ENCODE measurements around the gene CDH15. TPM values are rescaled to one million over a fixed set of nuclear protein-coding genes. Genes with fewer than 3 reads are reported as not detected.

CDH15 gene
- total and polyA plus RNA-seq, 7 experiments from 2014 or later = not detected

GRCh38 chr16:89155851-89156739 is 15.5 kb upstream of the CDH15 start:
- ChIA-PET CTCF (interaction anchor here (0.6 to 1.6 kb wide), 3 partner anchors 11 to 36 kb away, joined by 3 to 4 read pairs (median 3); no protein-coding TSS in a partner anchor), POLR2A (interaction anchor here (1.1 kb wide), 1 partner anchor 298 kb away, joined by 4 read pairs; no protein-coding TSS in a partner anchor)
- no peak for ATAC-seq
- Mint-ChIP-seq H3K9me3 (peaks cover 0 to 10% (median 0%) of the 10 kb centered on the region in 11 donors), H3K36me3 (peaks cover 0 to 12% (median 2%) of the 10 kb centered on the region in 5 donors), H3K27ac (peak overlapping the region in 7 of 9 donors; percentile 16 to 72 (median 46)), H3K4me3 (no peak overlapping the region), H3K27me3 (no peaks in the 10 kb centered on the region), H3K4me1 (peaks cover 0 to 12% (median 8%) of the 10 kb centered on the region in 7 donors)
- intact Hi-C loops (cut with micrococcal nuclease) = no loop called here
- Histone ChIP-seq H3K27me3 (ENCODE audit: control insufficient read depth in 2 of 2, insufficient read depth in 2 of 2, low read length in 2 of 2) (no peaks in the 10 kb centered on the region), H3K4me1 (ENCODE audit: control insufficient read depth in 2 of 2, insufficient read depth in 2 of 2, low read length in 2 of 2) (no peaks in the 10 kb centered on the region), H3K36me3 (ENCODE audit: control insufficient read depth in 2 of 3, insufficient read depth in 3 of 3, low read length in 3 of 3) (peaks cover 0 to 3% (median 0%) of the 10 kb centered on the region in 3 experiments), H3K4me3 (ENCODE audit: low read length) (no peak overlapping the region), H3K9me3 (ENCODE audit: control insufficient read depth in 2 of 3, low read length in 3 of 3) (no peaks in the 10 kb centered on the region), H3K27ac (ENCODE audit: low read depth, low read length) (no peak overlapping the region)
- no peak for DNase-seq

GRCh38 chr16:89156740-89157645 is 14.6 kb upstream of the CDH15 start:
- H3K27ac Mint-ChIP-seq = peak overlapping the region in 3 of 9 donors; percentile 21 to 28 (median 25)

GRCh38 chr16:89157778-89158177 is 13.8 kb upstream of the CDH15 start:
- Mint-ChIP-seq H3K27ac (peak overlapping the region in 1 of 9 donors; percentile 66), H3K9me3 (peaks cover 0 to 10% (median 0%) of the 10 kb centered on the region in 11 donors), H3K4me1 (peaks cover 0 to 12% (median 8%) of the 10 kb centered on the region in 7 donors), H3K4me3 (no peak overlapping the region), H3K27me3 (no peaks in the 10 kb centered on the region), H3K36me3 (peaks cover 0 to 1% (median 0%) of the 10 kb centered on the region in 5 donors)
- ATAC-seq (no peak), DNase-seq (no peak)
- H3K27me3 ChIP-seq (ENCODE audit: control insufficient read depth in 2 of 2, insufficient read depth in 2 of 2, low read length in 2 of 2) = no peaks in the 10 kb centered on the region
- no peak overlapping the region for H3K4me3 ChIP-seq (ENCODE audit: low read length)
- no peaks in the 10 kb centered on the region for H3K36me3 ChIP-seq (ENCODE audit: control insufficient read depth in 2 of 3, insufficient read depth in 3 of 3, low read length in 3 of 3)
- no peaks in the 10 kb centered on the region for H3K9me3 ChIP-seq (ENCODE audit: control insufficient read depth in 2 of 3, low read length in 3 of 3)
- POLR2A ChIA-PET = no interaction called here
- no peak overlapping the region for H3K27ac ChIP-seq (ENCODE audit: low read depth, low read length)
- H3K4me1 ChIP-seq (ENCODE audit: control insufficient read depth in 2 of 2, insufficient read depth in 2 of 2, low read length in 2 of 2) = no peaks in the 10 kb centered on the region
- intact Hi-C loops (cut with micrococcal nuclease) = no loop called here
- CTCF ChIA-PET = no interaction called here

More at GRCh38 chr16:89156740-89157645, 14.6 kb upstream of the CDH15 start:
- Histone ChIP-seq H3K27me3 (ENCODE audit: control insufficient read depth in 2 of 2, insufficient read depth in 2 of 2, low read length in 2 of 2) (no peaks in the 10 kb centered on the region), H3K9me3 (ENCODE audit: control insufficient read depth in 2 of 3, low read length in 3 of 3) (no peaks in the 10 kb centered on the region), H3K4me3 (ENCODE audit: low read length) (no peak overlapping the region), H3K36me3 (ENCODE audit: control insufficient read depth in 2 of 3, insufficient read depth in 3 of 3, low read length in 3 of 3) (no peaks in the 10 kb centered on the region), H3K27ac (ENCODE audit: low read depth, low read length) (no peak overlapping the region), H3K4me1 (ENCODE audit: control insufficient read depth in 2 of 2, insufficient read depth in 2 of 2, low read length in 2 of 2) (no peaks in the 10 kb centered on the region)
- Mint-ChIP-seq H3K4me1 (peaks cover 0 to 12% (median 8%) of the 10 kb centered on the region in 7 donors), H3K4me3 (no peak overlapping the region), H3K9me3 (peaks cover 0 to 10% (median 0%) of the 10 kb centered on the region in 11 donors), H3K27me3 (no peaks in the 10 kb centered on the region), H3K36me3 (peaks cover 0 to 5% (median 0%) of the 10 kb centered on the region in 5 donors)
- intact Hi-C loops (cut with micrococcal nuclease) = no loop called here
- POLR2A ChIA-PET = interaction anchor here (1.1 kb wide), 1 partner anchor 299 kb away, joined by 4 read pairs; no protein-coding TSS in a partner anchor
- DNase-seq (no peak), ATAC-seq (no peak)
- CTCF ChIA-PET = interaction anchor here (0.6 to 1.6 kb wide), 2 partner anchors 10 to 35 kb away, joined by 3 to 4 read pairs; no protein-coding TSS in a partner anchor

GRCh38 chr16:89159066-89159849 is 12.3 kb upstream of the CDH15 start:
- Mint-ChIP-seq H3K4me1 (peaks cover 0 to 12% (median 8%) of the 10 kb centered on the region in 7 donors), H3K9me3 (peaks cover 0 to 10% (median 0%) of the 10 kb centered on the region in 11 donors), H3K4me3 (no peak overlapping the region), H3K27me3 (no peaks in the 10 kb centered on the region), H3K36me3 (no peaks in the 10 kb centered on the region), H3K27ac (no peak overlapping the region)
- Histone ChIP-seq H3K4me1 (ENCODE audit: control insufficient read depth in 2 of 2, insufficient read depth in 2 of 2, low read length in 2 of 2) (no peaks in the 10 kb centered on the region), H3K36me3 (ENCODE audit: control insufficient read depth in 2 of 3, insufficient read depth in 3 of 3, low read length in 3 of 3) (no peaks in the 10 kb centered on the region), H3K4me3 (ENCODE audit: low read length) (no peak overlapping the region), H3K27me3 (ENCODE audit: control insufficient read depth in 2 of 2, insufficient read depth in 2 of 2, low read length in 2 of 2) (no peaks in the 10 kb centered on the region), H3K9me3 (ENCODE audit: control insufficient read depth in 2 of 3, low read length in 3 of 3) (no peaks in the 10 kb centered on the region), H3K27ac (ENCODE audit: low read depth, low read length) (no peak overlapping the region)
- ChIA-PET CTCF (no interaction called here), POLR2A (no interaction called here)
- DNase-seq (no peak), ATAC-seq (no peak)
- intact Hi-C loops (cut with micrococcal nuclease) = no loop called here

GRCh38 chr16:89159850-89160354 is 11.6 kb upstream of the CDH15 start:
- Mint-ChIP-seq H3K4me3 (no peak overlapping the region), H3K9me3 (peaks cover 0 to 10% (median 0%) of the 10 kb centered on the region in 11 donors), H3K27ac (no peak overlapping the region), H3K27me3 (no peaks in the 10 kb centered on the region), H3K36me3 (no peaks in the 10 kb centered on the region), H3K4me1 (peaks cover 0 to 12% (median 8%) of the 10 kb centered on the region in 7 donors)
- intact Hi-C loops (cut with micrococcal nuclease) = no loop called here
- ATAC-seq (no peak), DNase-seq (no peak)
- ChIA-PET CTCF (no interaction called here), POLR2A (no interaction called here)
- Histone ChIP-seq H3K36me3 (ENCODE audit: control insufficient read depth in 2 of 3, insufficient read depth in 3 of 3, low read length in 3 of 3) (no peaks in the 10 kb centered on the region), H3K27ac (ENCODE audit: low read depth, low read length) (no peak overlapping the region), H3K27me3 (ENCODE audit: control insufficient read depth in 2 of 2, insufficient read depth in 2 of 2, low read length in 2 of 2) (no peaks in the 10 kb centered on the region), H3K4me3 (ENCODE audit: low read length) (no peak overlapping the region), H3K9me3 (ENCODE audit: control insufficient read depth in 2 of 3, low read length in 3 of 3) (no peaks in the 10 kb centered on the region), H3K4me1 (ENCODE audit: control insufficient read depth in 2 of 2, insufficient read depth in 2 of 2, low read length in 2 of 2) (no peaks in the 10 kb centered on the region)
